Raji (cell line): Measurements from ENCODE around the gene AGAP1.

Experiments
- POLR2A ChIP-seq: IDR thresholded peaks from 2 replicates; pipeline ENCODE4 v1.6.1; 2011; ENCODE audit warnings: low read depth, low read length, control low read depth; ENCODE audit not compliant: insufficient read depth

The AGAP1 gene

GRCh38 chr2:235936493-235936892, 442.6 kb downstream of the AGAP1 start:
- TF ChIP-seq POLR2A = no peak

GRCh38 chr2:235937087-235937486, 443.2 kb downstream of the AGAP1 start:
- TF ChIP-seq POLR2A = no peak

- TF ChIP-seq POLR2A = no peak
These were observed 443.7 kb downstream of the AGAP1 start for GRCh38 chr2:235937526-235937925.

- TF ChIP-seq POLR2A = no peak
These were observed 444.1 kb downstream of the AGAP1 start for GRCh38 chr2:235937936-235938335.

GRCh38 chr2:235938611-235939010, 444.8 kb downstream of the AGAP1 start:
- TF ChIP-seq POLR2A = no peak

GRCh38 chr2:235939471-235939870, 445.6 kb downstream of the AGAP1 start:
- no peak for TF ChIP-seq POLR2A

- no peak for TF ChIP-seq POLR2A
These were observed 446.5 kb downstream of the AGAP1 start for GRCh38 chr2:235940330-235940729.

- TF ChIP-seq POLR2A = no peak
These were observed 450.7 kb downstream of the AGAP1 start for GRCh38 chr2:235944591-235944990.

GRCh38 chr2:235945608-235946140, 451.8 kb downstream of the AGAP1 start:
- TF ChIP-seq POLR2A = no peak

- TF ChIP-seq POLR2A = no peak
These were observed 452.7 kb downstream of the AGAP1 start for GRCh38 chr2:235946590-235946989.

- TF ChIP-seq POLR2A = no peak
These were observed 456.0 kb downstream of the AGAP1 start for GRCh38 chr2:235949567-235950472.

- TF ChIP-seq POLR2A = no peak
These were observed 456.6 kb downstream of the AGAP1 start for GRCh38 chr2:235950473-235950809.

- no peak for TF ChIP-seq POLR2A
These were observed 457.6 kb downstream of the AGAP1 start for GRCh38 chr2:235951493-235951892.

GRCh38 chr2:235951982-235952381, 458.1 kb downstream of the AGAP1 start:
- TF ChIP-seq POLR2A = no peak

- TF ChIP-seq POLR2A = no peak
These were observed 458.9 kb downstream of the AGAP1 start for GRCh38 chr2:235952714-235953113.

- no peak for TF ChIP-seq POLR2A
These were observed 460.4 kb downstream of the AGAP1 start for GRCh38 chr2:235954281-235954680.
